HL-60 (cell line): ENCODE measurements around the gene PSMA5.
"Not testable (repeated sequence)": the region's sequence is repeated elsewhere in the genome, so short reads cannot be mapped to it uniquely, and the experiment has no call there.

ENCODE experiments used
- DNase-seq, 2 experiments: peaks; one replicate each; pipeline ENCODE4 v3.0.0-alpha.2; 2010 to 2020; ENCODE audit warnings: low read depth in 1 of 2, low spot score in 1 of 2
- H3K27ac ChIP-seq: fragments of 250-450 bp; sonication (Bioruptor Pico); replicated peaks from 2 replicates; pipeline ENCODE4 v1.5.1; 2020; ENCODE audit warnings: mild to moderate bottlenecking, moderate library complexity
- H3K27me3 ChIP-seq: fragments of 250-450 bp; sonication (Bioruptor Pico); 2 replicates; pipeline ENCODE4 v1.5.1; 2021; ENCODE audit warnings: mild to moderate bottlenecking, moderate library complexity; ENCODE audit not compliant: insufficient read depth, poor library complexity, severe bottlenecking
- H3K4me3 ChIP-seq: replicated peaks from 2 replicates; pipeline ENCODE4 v1.5.1; 2011; ENCODE audit warnings: mild to moderate bottlenecking, control low read depth, low read length; ENCODE audit not compliant: insufficient read depth
- GABPA ChIP-seq: IDR thresholded peaks from 2 replicates; pipeline ENCODE4 v1.6.1; 2012; ENCODE audit warnings: low read depth
- POLR2AphosphoS5 ChIP-seq: IDR thresholded peaks from 2 replicates; pipeline ENCODE4 v1.6.1; 2012; ENCODE audit warnings: low read depth
- SPI1 ChIP-seq: IDR thresholded peaks from 2 replicates; pipeline ENCODE4 v1.6.1; 2012; ENCODE audit warnings: low read depth, mild to moderate bottlenecking, borderline replicate concordance
- TF ChIP-seq, protein P1 (sequence below): IDR thresholded peaks from one replicate; pipeline ENCODE4 v1.5.1; 2011; ENCODE audit warnings: low read length, control low read depth, inconsistent platforms; ENCODE audit not compliant: insufficient read depth
- TF ChIP-seq, protein P2 (sequence below): IDR thresholded peaks from 2 replicates; pipeline ENCODE4 v1.6.1; 2012; ENCODE audit warnings: low read depth; ENCODE audit not compliant: insufficient replicate concordance

The PSMA5 gene

DNA sequence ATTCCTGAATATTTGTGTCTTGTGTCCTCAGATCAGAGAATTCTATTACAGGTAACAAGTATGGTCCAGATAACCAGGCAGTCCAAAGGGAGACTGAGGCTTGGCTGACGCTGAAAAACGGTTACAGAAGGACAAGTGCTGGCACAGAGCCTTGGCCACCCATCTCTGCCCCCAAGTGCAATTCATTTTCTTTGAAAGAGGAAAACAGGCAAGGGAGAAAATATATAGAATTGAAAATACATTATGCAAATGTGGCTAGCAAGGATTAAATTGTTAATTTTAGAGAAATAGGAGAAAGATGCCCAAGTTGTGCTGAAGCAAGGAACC lies 29.8 kb downstream of the PSMA5 start:
- no peak for TF ChIP-seq SPI1
- TF ChIP-seq GABPA = no peak
- TF ChIP-seq, protein P1, sequence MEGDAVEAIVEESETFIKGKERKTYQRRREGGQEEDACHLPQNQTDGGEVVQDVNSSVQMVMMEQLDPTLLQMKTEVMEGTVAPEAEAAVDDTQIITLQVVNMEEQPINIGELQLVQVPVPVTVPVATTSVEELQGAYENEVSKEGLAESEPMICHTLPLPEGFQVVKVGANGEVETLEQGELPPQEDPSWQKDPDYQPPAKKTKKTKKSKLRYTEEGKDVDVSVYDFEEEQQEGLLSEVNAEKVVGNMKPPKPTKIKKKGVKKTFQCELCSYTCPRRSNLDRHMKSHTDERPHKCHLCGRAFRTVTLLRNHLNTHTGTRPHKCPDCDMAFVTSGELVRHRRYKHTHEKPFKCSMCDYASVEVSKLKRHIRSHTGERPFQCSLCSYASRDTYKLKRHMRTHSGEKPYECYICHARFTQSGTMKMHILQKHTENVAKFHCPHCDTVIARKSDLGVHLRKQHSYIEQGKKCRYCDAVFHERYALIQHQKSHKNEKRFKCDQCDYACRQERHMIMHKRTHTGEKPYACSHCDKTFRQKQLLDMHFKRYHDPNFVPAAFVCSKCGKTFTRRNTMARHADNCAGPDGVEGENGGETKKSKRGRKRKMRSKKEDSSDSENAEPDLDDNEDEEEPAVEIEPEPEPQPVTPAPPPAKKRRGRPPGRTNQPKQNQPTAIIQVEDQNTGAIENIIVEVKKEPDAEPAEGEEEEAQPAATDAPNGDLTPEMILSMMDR = no peak
- TF ChIP-seq POLR2AphosphoS5 = no peak
- TF ChIP-seq, protein P2, sequence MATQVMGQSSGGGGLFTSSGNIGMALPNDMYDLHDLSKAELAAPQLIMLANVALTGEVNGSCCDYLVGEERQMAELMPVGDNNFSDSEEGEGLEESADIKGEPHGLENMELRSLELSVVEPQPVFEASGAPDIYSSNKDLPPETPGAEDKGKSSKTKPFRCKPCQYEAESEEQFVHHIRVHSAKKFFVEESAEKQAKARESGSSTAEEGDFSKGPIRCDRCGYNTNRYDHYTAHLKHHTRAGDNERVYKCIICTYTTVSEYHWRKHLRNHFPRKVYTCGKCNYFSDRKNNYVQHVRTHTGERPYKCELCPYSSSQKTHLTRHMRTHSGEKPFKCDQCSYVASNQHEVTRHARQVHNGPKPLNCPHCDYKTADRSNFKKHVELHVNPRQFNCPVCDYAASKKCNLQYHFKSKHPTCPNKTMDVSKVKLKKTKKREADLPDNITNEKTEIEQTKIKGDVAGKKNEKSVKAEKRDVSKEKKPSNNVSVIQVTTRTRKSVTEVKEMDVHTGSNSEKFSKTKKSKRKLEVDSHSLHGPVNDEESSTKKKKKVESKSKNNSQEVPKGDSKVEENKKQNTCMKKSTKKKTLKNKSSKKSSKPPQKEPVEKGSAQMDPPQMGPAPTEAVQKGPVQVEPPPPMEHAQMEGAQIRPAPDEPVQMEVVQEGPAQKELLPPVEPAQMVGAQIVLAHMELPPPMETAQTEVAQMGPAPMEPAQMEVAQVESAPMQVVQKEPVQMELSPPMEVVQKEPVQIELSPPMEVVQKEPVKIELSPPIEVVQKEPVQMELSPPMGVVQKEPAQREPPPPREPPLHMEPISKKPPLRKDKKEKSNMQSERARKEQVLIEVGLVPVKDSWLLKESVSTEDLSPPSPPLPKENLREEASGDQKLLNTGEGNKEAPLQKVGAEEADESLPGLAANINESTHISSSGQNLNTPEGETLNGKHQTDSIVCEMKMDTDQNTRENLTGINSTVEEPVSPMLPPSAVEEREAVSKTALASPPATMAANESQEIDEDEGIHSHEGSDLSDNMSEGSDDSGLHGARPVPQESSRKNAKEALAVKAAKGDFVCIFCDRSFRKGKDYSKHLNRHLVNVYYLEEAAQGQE = no peak
- peaks cover 22% of the 10 kb centered on the region for H3K27me3 ChIP-seq
- DNase-seq = no peak
- no peak overlapping the region; the same call in 1 of the 2 replicates for H3K4me3 ChIP-seq
- H3K27ac ChIP-seq = no peak overlapping the region; the same call in 1 of the 2 replicates

DNA sequence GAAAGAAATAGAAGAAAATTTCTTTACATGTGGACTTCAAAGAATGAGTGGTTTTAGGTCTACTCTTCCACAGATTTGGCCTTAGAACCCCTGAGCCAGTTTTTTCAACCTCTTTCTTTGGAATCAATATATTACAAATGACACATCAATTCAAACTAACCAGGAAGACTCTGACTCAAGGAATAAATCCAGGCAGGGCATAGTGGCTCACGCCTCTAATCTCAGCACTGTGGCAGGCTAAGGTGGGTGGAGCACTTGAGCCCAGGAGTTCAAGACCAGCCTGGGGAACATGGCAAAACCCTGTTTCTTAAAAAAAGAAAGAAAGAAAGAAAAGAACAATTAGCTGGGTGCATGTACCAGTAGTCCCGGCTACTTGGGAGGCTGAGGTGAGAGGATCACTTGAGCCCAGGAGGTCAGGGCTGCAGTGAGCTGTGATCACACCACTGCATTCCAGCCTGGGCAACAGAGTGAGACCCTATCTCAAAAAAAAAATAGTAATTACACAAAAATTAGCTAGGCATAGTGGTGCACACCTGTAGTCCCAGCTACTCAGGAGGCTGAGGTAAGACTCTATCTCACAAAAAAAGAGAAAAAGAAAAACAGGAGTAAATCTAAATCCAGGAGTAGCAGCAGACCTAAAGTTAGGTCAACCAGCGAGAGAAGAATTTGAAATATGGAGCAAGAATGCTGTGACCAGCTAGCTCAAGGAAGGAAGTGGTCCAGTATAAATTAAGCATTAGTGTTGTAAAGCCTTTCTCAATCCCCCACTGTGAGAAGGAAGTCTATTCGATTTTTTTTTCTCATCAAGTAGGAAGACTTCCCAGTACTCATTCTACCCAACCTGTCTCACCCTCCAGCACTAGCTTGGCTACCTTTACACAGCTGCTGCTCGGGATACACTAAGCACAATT lies 30.4 kb downstream of the PSMA5 start:
- DNase-seq = peak; percentile 41 to 42
- TF ChIP-seq SPI1 = peak; percentile 72; the same call in 1 of the 2 replicates
- no peak for TF ChIP-seq GABPA
- Histone ChIP-seq H3K27ac (no peak overlapping the region; the same call in 1 of the 2 replicates), H3K4me3 (no peak overlapping the region), H3K27me3 (peaks cover 22% of the 10 kb centered on the region)

DNA sequence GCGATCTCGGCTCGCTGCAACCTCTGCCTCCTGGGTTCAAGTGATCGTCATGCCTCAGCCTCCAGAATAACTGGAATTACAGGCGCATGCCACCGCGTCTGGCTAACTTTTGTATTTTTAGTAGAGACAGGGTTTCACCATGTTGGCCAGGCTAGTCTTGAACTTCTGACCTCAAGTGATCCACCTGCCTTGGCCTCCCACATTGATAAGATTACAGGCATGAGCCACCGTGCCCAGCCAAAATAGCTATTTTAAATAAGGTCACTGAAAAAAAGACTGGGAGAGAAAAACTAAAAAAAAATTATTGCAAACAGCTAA lies 31.0 kb downstream of the PSMA5 start:
- H3K4me3 ChIP-seq, H3K27ac ChIP-seq, DNase-seq: not testable (repeated sequence)
- H3K27me3 ChIP-seq = peaks cover 22% of the 10 kb centered on the region

DNA sequence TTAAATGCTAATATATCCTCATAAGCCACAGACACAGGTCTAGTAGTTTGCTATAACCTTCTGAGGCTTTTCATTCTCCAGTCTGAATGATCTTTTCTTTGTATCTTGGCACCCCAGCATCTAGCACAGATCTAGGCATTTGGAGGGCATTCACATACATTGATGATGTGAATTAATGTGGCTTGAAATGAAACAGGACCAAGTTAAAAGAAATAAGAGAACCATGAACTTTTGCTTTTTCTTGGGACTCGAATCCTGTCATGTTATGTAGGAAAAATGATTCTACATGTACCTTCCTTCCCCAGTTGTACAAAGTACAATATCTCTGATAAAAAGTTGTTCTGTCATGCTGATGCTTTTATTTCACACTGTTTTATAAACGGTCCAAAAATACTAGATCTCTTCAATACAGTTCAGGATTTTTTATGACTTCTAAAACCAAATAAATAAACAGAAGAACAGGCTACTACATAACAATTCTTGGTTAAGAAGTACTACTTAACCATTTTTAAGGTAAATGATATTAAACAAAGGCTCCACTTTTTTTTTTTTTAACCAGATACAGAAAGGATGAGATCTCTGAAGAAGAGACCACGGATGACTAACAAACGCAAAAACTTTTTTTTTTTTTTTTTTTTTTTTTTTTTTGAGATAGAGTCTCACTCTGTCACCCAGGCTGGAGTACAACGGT lies 31.5 kb downstream of the PSMA5 start:
- no peak overlapping the region for H3K4me3 ChIP-seq
- no peak for TF ChIP-seq POLR2AphosphoS5
- TF ChIP-seq, protein P2 = no peak
- TF ChIP-seq, protein P1 = no peak
- TF ChIP-seq GABPA = no peak
- no peak for TF ChIP-seq SPI1

More for the DNA sequence above, 31.5 kb downstream of the PSMA5 start:
- no peak for DNase-seq
- Histone ChIP-seq H3K27ac (no peak overlapping the region), H3K27me3 (peaks cover 22% of the 10 kb centered on the region)
